GM23248 (cell line): ENCODE data around the gene DCD. TPM values are rescaled to one million over a fixed set of nuclear protein-coding genes. Genes with fewer than 3 reads are reported as not detected.

ENCODE experiments used
- DNase-seq: peaks from one replicate; pipeline ENCODE4 v3.0.0-alpha.2; 2015
- H2AFZ ChIP-seq: fragments of 200-600 bp; sonication (generic); 2 replicates; pipeline ENCODE4 v1.6.1; 2016; ENCODE audit warnings: antibody characterized with exemption
- H3F3A ChIP-seq: fragments of 200-600 bp; sonication (generic); 2 replicates; pipeline ENCODE4 v1.6.1; 2016; ENCODE audit warnings: mild to moderate bottlenecking, antibody characterized with exemption, mixed run types; ENCODE audit not compliant: insufficient read depth
- H3K27ac ChIP-seq: fragments of 200-600 bp; sonication (generic); 2 replicates; pipeline ENCODE4 v1.5.1; 2016; ENCODE audit warnings: mild to moderate bottlenecking
- H3K27me3 ChIP-seq: fragments of 200-600 bp; sonication (generic); replicated peaks from 2 replicates; pipeline ENCODE4 v1.6.1; 2016; ENCODE audit warnings: mild to moderate bottlenecking; ENCODE audit not compliant: insufficient read depth
- H3K36me3 ChIP-seq: fragments of 200-600 bp; sonication (generic); 2 replicates; pipeline ENCODE4 v1.6.1; 2016; ENCODE audit warnings: low read depth, mild to moderate bottlenecking
- H3K4me1 ChIP-seq: fragments of 200-600 bp; sonication (generic); 2 replicates; pipeline ENCODE4 v1.6.1; 2016; ENCODE audit warnings: mild to moderate bottlenecking; ENCODE audit not compliant: insufficient read depth
- H3K4me2 ChIP-seq: fragments of 200-600 bp; sonication (generic); one replicate; pipeline ENCODE4 v1.6.1; 2016; ENCODE audit warnings: mild to moderate bottlenecking; ENCODE audit not compliant: unreplicated experiment
- H3K4me3 ChIP-seq: fragments of 200-600 bp; sonication (generic); 2 replicates; pipeline ENCODE4 v1.5.1; 2016; ENCODE audit warnings: mild to moderate bottlenecking
- H3K79me2 ChIP-seq: fragments of 200-600 bp; sonication (generic); 2 replicates; pipeline ENCODE4 v1.6.1; 2016; ENCODE audit warnings: mild to moderate bottlenecking; ENCODE audit not compliant: insufficient read depth
- H3K9ac ChIP-seq: fragments of 200-600 bp; sonication (generic); 2 replicates; pipeline ENCODE4 v1.6.1; 2016; ENCODE audit warnings: mild to moderate bottlenecking
- H3K9me2 ChIP-seq: fragments of 200-600 bp; sonication (generic); 2 replicates; pipeline ENCODE4 v1.6.1; 2016; ENCODE audit warnings: mixed run types, mild to moderate bottlenecking, moderate library complexity; ENCODE audit not compliant: insufficient read depth
- H3K9me3 ChIP-seq: fragments of 200-600 bp; sonication (generic); one replicate; pipeline ENCODE4 v1.6.1; 2017; ENCODE audit warnings: low read depth
- H4K20me1 ChIP-seq: fragments of 200-600 bp; sonication (generic); 2 replicates; pipeline ENCODE4 v1.6.0; 2016; ENCODE audit not compliant: insufficient read depth
- EZH2 ChIP-seq: fragments of 200-600 bp; sonication (generic); IDR thresholded peaks from 2 replicates; pipeline ENCODE4 v1.6.1; 2018; ENCODE audit warnings: antibody characterized with exemption, mild to moderate bottlenecking; ENCODE audit not compliant: insufficient read depth, poor library complexity, severe bottlenecking
- EZH2phosphoT487 ChIP-seq: fragments of 200-600 bp; sonication (generic); IDR thresholded peaks from 2 replicates; pipeline ENCODE4 v1.6.1; 2018; ENCODE audit warnings: antibody characterized with exemption, moderate library complexity, mild to moderate bottlenecking, low read depth; ENCODE audit not compliant: insufficient read depth
- WGBS, 2 experiments: methylation state at CpG; one replicate each; pipeline ENCODE4 v1.1.6; 2015 to 2017; ENCODE audit warnings: low lambda C conversion rate in 2 of 2, low coverage in 1 of 2; ENCODE audit errors: missing lambda C conversion rate in 2 of 2; 5-methylcytosine and 5-hydroxymethylcytosine counted together
- in situ Hi-C: fragments of 300-500 bp; cut with MboI; formaldehyde crosslinking; loops from 2 replicates; pipeline ENCODE4 v1.15.0; 2020
- polyA plus RNA-seq: library from polyadenylated mRNA; unstranded; fragments of >200 nt; fragmentation: Nextera tagmentation; extraction: Ambion mirVana; gene quantifications from 2 replicates; pipeline ENCODE4 v1.2.1, GENCODE V29; 2016
- total RNA-seq: library from RNA; depleted of rRNA; stranded (reverse); fragments of >200 nt; shearing (Covaris generic); gene quantifications from 2 replicates; pipeline ENCODE4 v1.2.3, GENCODE V29; 2014

DCD gene
- total and polyA plus RNA-seq, 2 experiments from 2014 or later: not detected

- no peaks in the 10 kb centered on the region for H3K79me2 ChIP-seq
- H3K4me3 ChIP-seq: no peak overlapping the region
- peaks cover 49% of the 10 kb centered on the region for H3K27me3 ChIP-seq
- in situ Hi-C loops: no loop called here
- no peaks in the 10 kb centered on the region for H3K9me2 ChIP-seq
- H3K4me2 ChIP-seq: no peak overlapping the region
- no peaks in the 10 kb centered on the region for H4K20me1 ChIP-seq
- H3K4me1 ChIP-seq: no peaks in the 10 kb centered on the region
- no peak overlapping the region for H3K9ac ChIP-seq
- H3F3A ChIP-seq: no peaks in the 10 kb centered on the region
- no peak for TF ChIP-seq EZH2phosphoT487
- no peak for TF ChIP-seq EZH2
- no peaks in the 10 kb centered on the region for H3K9me3 ChIP-seq
- H3K27ac ChIP-seq: no peak overlapping the region
- H2AFZ ChIP-seq: no peak overlapping the region
- DNase-seq: peak; percentile 12
- no peaks in the 10 kb centered on the region for H3K36me3 ChIP-seq
Observed at GRCh38 chr12:54622463-54623183, 25.5 kb downstream of the DCD start.

DNA sequence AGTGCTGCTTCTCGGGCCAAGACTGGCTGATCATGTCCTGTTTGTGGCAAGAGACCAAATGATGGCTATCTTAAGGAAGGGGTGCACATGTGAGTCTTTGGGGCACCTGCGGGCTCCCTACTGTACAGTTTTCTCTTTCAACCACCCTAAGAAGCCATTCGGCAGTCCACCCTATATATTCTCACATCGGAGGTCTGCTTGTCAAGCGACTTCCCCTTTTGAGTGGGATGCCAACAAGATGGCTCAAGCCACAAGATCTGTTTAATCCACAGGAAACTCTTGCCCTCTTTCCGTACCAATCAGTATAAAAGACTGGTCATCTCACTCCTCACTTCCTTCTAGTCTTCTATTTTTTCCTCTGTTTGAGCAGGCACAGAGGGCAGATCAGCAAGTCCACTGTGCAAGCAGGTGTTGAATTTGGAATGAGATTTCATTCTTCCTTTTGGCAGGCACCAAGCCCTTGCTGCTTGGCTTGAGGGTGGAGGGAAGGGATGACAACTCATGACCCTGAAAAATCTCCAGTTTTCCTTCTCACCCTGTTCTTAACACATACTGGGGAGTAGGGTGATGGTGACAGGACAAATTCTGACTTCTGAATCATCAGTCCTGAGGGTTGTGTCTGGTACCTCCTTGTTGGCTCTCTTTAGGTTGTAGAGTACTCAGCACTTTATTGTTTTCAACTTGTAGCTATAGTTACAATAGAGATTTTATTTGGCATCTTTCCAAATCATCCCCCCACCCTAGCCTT lies 31.1 kb downstream of the DCD start:
- DNase-seq: no peak
- no peaks in the 10 kb centered on the region for H3K4me1 ChIP-seq
- no peak overlapping the region for H3K27ac ChIP-seq
- no peak overlapping the region for H2AFZ ChIP-seq
- TF ChIP-seq EZH2 (no peak), EZH2phosphoT487 (no peak)
- 46 to 53% methylated on average over 6 of the region's 6 CpGs for whole genome bisulfite sequencing, 2 experiments
- H3K36me3 ChIP-seq: no peaks in the 10 kb centered on the region
- H3F3A ChIP-seq: no peaks in the 10 kb centered on the region
- no peaks in the 10 kb centered on the region for H3K9me3 ChIP-seq
- peaks cover 50% of the 10 kb centered on the region for H3K27me3 ChIP-seq
- no peaks in the 10 kb centered on the region for H4K20me1 ChIP-seq
- H3K79me2 ChIP-seq: no peaks in the 10 kb centered on the region
- H3K4me2 ChIP-seq: no peak overlapping the region
- H3K9ac ChIP-seq: no peak overlapping the region
- no peak overlapping the region for H3K4me3 ChIP-seq
- no peaks in the 10 kb centered on the region for H3K9me2 ChIP-seq
- in situ Hi-C loops: no loop called here

- no peaks in the 10 kb centered on the region for H3K79me2 ChIP-seq
- no peaks in the 10 kb centered on the region for H3K9me2 ChIP-seq
- DNase-seq: no peak
- in situ Hi-C loops: no loop called here
- H3K4me2 ChIP-seq: no peak overlapping the region
- H3K9ac ChIP-seq: no peak overlapping the region
- no peaks in the 10 kb centered on the region for H4K20me1 ChIP-seq
- H3K27me3 ChIP-seq: peaks cover 42% of the 10 kb centered on the region
- H3K36me3 ChIP-seq: no peaks in the 10 kb centered on the region
- H3K27ac ChIP-seq: no peak overlapping the region
- TF ChIP-seq EZH2: no peak
- no peak for TF ChIP-seq EZH2phosphoT487
- H3K4me3 ChIP-seq: no peak overlapping the region
- H3F3A ChIP-seq: no peaks in the 10 kb centered on the region
- no peaks in the 10 kb centered on the region for H3K4me1 ChIP-seq
- WGBS, 2 experiments: 0% methylated on average over 1 of the region's 1 CpG
- H3K9me3 ChIP-seq: no peaks in the 10 kb centered on the region
- H2AFZ ChIP-seq: no peak overlapping the region
Observed at GRCh38 chr12:54612225-54612750, 35.9 kb downstream of the DCD start.

DNA sequence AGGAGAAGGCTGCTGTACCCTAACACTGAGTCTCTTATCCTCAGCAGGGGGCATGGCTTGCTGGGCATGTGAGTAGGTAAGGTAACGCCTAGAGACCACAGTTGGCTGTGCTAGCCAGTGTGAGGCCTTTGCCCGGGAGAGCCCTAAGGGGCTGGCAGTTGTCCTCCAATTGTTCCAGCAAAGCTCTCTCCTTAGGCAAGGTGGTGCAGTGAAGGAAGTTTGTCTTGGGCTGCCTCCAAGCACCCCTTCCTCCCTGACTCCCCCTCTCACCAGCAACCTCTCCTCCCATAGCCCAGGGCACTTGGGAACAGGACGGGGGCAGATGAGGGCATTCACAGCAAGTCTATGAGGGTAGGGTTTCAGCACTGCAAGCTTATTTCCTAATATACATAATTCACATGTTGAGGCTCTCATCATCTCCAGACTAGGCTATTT lies 36.4 kb downstream of the DCD start:
- TF ChIP-seq EZH2phosphoT487: no peak
- TF ChIP-seq EZH2: no peak
- no peak for DNase-seq
- Histone ChIP-seq H3F3A (no peaks in the 10 kb centered on the region), H2AFZ (no peak overlapping the region), H3K27ac (no peak overlapping the region), H3K4me3 (no peak overlapping the region), H3K9me2 (no peaks in the 10 kb centered on the region), H4K20me1 (no peaks in the 10 kb centered on the region), H3K27me3 (peaks cover 42% of the 10 kb centered on the region), H3K79me2 (no peaks in the 10 kb centered on the region), H3K36me3 (no peaks in the 10 kb centered on the region), H3K4me1 (no peaks in the 10 kb centered on the region), H3K9ac (no peak overlapping the region), H3K9me3 (no peaks in the 10 kb centered on the region), H3K4me2 (no peak overlapping the region)
- in situ Hi-C loops: no loop called here
- 20% methylated on average over 3 of the region's 3 CpGs for WGBS, 2 experiments
